HL-60 (cell line): ENCODE results near the gene DGCR6.

ENCODE experiments used
- DNase-seq, 2 experiments: peaks; one replicate each; pipeline ENCODE4 v3.0.0-alpha.2; 2010 to 2020; ENCODE audit warnings: low read depth in 1 of 2, low spot score in 1 of 2
- H3K27ac ChIP-seq: fragments of 250-450 bp; sonication (Bioruptor Pico); replicated peaks from 2 replicates; pipeline ENCODE4 v1.5.1; 2020; ENCODE audit warnings: mild to moderate bottlenecking, moderate library complexity
- H3K27me3 ChIP-seq: fragments of 250-450 bp; sonication (Bioruptor Pico); 2 replicates; pipeline ENCODE4 v1.5.1; 2021; ENCODE audit warnings: mild to moderate bottlenecking, moderate library complexity; ENCODE audit not compliant: insufficient read depth, poor library complexity, severe bottlenecking
- H3K4me3 ChIP-seq: replicated peaks from 2 replicates; pipeline ENCODE4 v1.5.1; 2011; ENCODE audit warnings: mild to moderate bottlenecking, control low read depth, low read length; ENCODE audit not compliant: insufficient read depth
- GABPA ChIP-seq: IDR thresholded peaks from 2 replicates; pipeline ENCODE4 v1.6.1; 2012; ENCODE audit warnings: low read depth
- POLR2AphosphoS5 ChIP-seq: IDR thresholded peaks from 2 replicates; pipeline ENCODE4 v1.6.1; 2012; ENCODE audit warnings: low read depth
- SPI1 ChIP-seq: IDR thresholded peaks from 2 replicates; pipeline ENCODE4 v1.6.1; 2012; ENCODE audit warnings: low read depth, mild to moderate bottlenecking, borderline replicate concordance
- TF ChIP-seq, protein P1 (sequence below): IDR thresholded peaks from 2 replicates; pipeline ENCODE4 v1.6.1; 2012; ENCODE audit warnings: low read depth; ENCODE audit not compliant: insufficient replicate concordance
- TF ChIP-seq, protein P2 (sequence below): IDR thresholded peaks from one replicate; pipeline ENCODE4 v1.5.1; 2011; ENCODE audit warnings: low read length, control low read depth, inconsistent platforms; ENCODE audit not compliant: insufficient read depth

DGCR6 gene

DNA sequence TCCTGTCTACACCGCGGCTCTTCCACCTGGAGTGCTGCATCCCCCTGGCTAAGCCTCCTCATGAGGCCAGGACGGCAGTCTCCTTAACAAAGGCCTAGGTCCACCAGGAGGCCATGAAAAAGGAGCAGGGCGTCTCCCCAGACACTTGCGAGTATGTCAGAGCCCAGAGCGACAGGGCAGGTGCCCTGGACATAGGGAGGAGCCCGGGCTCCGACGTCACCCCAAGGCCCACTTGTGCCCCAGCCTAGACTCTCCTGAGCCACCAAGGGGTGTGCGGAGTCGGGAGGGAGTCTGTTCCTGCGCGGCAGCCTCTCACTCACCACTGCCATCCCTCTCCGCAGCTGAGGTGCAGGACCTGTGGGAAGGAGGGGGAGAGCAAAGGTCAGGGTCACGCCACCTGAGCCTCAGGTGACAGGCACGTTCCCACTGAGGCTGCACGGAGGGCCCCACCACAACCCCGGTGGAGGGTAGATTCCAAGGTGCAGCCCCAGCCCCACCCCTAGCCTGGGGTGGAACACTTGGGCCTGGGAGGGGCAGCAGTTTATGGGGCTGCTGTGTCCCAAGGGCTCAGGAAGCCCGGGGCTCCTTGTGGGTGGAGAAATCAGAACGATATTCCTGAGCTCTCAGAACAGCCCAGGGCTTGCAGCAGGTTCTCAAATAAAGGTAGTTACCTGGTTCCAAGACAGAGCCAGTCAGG, 19.4 kb downstream of the DGCR6 start:
- Histone ChIP-seq H3K27me3 (no peaks in the 10 kb centered on the region), H3K27ac (no peak overlapping the region), H3K4me3 (no peak overlapping the region)
- TF ChIP-seq POLR2AphosphoS5 (no peak), SPI1 (no peak), GABPA (no peak)
- TF ChIP-seq, protein P1, sequence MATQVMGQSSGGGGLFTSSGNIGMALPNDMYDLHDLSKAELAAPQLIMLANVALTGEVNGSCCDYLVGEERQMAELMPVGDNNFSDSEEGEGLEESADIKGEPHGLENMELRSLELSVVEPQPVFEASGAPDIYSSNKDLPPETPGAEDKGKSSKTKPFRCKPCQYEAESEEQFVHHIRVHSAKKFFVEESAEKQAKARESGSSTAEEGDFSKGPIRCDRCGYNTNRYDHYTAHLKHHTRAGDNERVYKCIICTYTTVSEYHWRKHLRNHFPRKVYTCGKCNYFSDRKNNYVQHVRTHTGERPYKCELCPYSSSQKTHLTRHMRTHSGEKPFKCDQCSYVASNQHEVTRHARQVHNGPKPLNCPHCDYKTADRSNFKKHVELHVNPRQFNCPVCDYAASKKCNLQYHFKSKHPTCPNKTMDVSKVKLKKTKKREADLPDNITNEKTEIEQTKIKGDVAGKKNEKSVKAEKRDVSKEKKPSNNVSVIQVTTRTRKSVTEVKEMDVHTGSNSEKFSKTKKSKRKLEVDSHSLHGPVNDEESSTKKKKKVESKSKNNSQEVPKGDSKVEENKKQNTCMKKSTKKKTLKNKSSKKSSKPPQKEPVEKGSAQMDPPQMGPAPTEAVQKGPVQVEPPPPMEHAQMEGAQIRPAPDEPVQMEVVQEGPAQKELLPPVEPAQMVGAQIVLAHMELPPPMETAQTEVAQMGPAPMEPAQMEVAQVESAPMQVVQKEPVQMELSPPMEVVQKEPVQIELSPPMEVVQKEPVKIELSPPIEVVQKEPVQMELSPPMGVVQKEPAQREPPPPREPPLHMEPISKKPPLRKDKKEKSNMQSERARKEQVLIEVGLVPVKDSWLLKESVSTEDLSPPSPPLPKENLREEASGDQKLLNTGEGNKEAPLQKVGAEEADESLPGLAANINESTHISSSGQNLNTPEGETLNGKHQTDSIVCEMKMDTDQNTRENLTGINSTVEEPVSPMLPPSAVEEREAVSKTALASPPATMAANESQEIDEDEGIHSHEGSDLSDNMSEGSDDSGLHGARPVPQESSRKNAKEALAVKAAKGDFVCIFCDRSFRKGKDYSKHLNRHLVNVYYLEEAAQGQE = no peak
- TF ChIP-seq, protein P2, sequence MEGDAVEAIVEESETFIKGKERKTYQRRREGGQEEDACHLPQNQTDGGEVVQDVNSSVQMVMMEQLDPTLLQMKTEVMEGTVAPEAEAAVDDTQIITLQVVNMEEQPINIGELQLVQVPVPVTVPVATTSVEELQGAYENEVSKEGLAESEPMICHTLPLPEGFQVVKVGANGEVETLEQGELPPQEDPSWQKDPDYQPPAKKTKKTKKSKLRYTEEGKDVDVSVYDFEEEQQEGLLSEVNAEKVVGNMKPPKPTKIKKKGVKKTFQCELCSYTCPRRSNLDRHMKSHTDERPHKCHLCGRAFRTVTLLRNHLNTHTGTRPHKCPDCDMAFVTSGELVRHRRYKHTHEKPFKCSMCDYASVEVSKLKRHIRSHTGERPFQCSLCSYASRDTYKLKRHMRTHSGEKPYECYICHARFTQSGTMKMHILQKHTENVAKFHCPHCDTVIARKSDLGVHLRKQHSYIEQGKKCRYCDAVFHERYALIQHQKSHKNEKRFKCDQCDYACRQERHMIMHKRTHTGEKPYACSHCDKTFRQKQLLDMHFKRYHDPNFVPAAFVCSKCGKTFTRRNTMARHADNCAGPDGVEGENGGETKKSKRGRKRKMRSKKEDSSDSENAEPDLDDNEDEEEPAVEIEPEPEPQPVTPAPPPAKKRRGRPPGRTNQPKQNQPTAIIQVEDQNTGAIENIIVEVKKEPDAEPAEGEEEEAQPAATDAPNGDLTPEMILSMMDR = no peak
- no peak for DNase-seq

DNA sequence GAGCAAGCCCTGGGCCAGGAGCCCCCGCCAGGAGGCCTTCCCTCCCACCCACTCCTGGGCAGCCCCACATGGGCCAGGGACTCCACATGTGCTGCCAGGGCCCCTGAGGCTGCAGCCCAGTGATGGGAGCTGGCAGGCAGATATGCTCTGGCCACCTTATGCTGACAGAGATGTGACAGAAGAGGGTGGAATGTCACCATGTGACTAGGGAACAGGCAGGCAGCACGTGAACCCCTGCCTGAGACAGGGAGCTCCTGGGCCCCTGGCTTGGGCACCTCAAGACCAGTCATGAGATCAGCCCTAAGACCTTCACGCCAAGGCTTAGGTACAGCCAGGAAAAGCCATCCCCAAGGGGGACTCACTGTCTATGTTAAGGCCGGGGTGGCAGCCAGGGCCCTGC, 20.9 kb downstream of the DGCR6 start:
- H3K27me3 ChIP-seq = no peaks in the 10 kb centered on the region
- H3K27ac ChIP-seq = no peak overlapping the region
- H3K4me3 ChIP-seq = no peak overlapping the region
- TF ChIP-seq, protein P2 = no peak
- TF ChIP-seq SPI1 (no peak), GABPA (no peak), POLR2AphosphoS5 (no peak)
- TF ChIP-seq, protein P1 = no peak
- no peak for DNase-seq

DNA sequence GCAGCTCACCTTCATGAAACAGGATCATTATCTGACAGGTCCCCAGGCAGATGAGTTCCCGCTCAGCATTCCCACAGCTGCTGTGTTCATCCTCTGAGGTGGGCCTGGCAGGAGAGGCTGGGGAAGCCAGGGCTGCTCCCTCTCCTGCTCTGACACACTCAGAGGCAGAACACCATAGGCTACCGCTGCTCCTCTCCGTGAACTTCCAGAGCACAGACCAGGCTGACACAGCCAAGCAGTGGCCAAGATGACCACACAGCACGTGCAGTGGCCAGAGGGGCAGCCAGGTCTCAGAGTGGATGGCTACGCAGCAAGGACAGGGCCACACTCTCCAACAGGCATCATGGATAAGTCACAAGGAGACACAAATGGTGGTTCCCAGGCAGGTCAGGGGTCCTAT, 21.5 kb downstream of the DGCR6 start:
- TF ChIP-seq GABPA = no peak
- TF ChIP-seq SPI1 = no peak
- TF ChIP-seq POLR2AphosphoS5 = no peak
- TF ChIP-seq, protein P1 = no peak
- TF ChIP-seq, protein P2 = no peak
- no peak overlapping the region for H3K4me3 ChIP-seq
- DNase-seq = no peak

More for the DNA sequence above, 21.5 kb downstream of the DGCR6 start:
- H3K27ac ChIP-seq = no peak overlapping the region
- no peaks in the 10 kb centered on the region for H3K27me3 ChIP-seq
